MM.1S (cell line): ENCODE measurements around the gene MS4A12.

Experiments
- CTCF ChIP-seq: fragments of 300-600 bp; sonication (generic); IDR thresholded peaks from 2 replicates; pipeline ENCODE4 v1.5.1; 2016; ENCODE audit warnings: antibody characterized with exemption, low read length, mixed read lengths
- EZH2phosphoT487 ChIP-seq: fragments of 300-600 bp; sonication (generic); IDR thresholded peaks from 2 replicates; pipeline ENCODE4 v1.6.1; 2018; ENCODE audit warnings: antibody characterized with exemption, low read length

GRCh38 chr11:60477035-60477445 is 15.5 kb upstream of the MS4A12 start:
- TF ChIP-seq CTCF: no peak
- TF ChIP-seq EZH2phosphoT487: no peak
